Uterus (tissue), 2 donors: ENCODE measurements around the gene ACTN1.

Experiments used
- POLR2A ChIP-seq, 2 donors: fragments of 450-650 bp; IDR thresholded peaks; one replicate each; pipeline ENCODE4 v1.6.1; 2016; ENCODE audit warnings: antibody characterized with exemption in 2 of 2, mild to moderate bottlenecking in 1 of 2, moderate library complexity in 1 of 2
- TF ChIP-seq, protein P1 (sequence below), 4 experiments: fragments of 200-600 bp in 2 of 4; fragments of 450-650 bp in 2 of 4; sonication (generic) in 2 of 4; IDR thresholded peaks; one replicate each; pipeline ENCODE4 v1.5.1; 2016 to 2019; ENCODE audit warnings: antibody characterized with exemption in 4 of 4, mild to moderate bottlenecking in 2 of 4, moderate library complexity in 1 of 4

DNA sequence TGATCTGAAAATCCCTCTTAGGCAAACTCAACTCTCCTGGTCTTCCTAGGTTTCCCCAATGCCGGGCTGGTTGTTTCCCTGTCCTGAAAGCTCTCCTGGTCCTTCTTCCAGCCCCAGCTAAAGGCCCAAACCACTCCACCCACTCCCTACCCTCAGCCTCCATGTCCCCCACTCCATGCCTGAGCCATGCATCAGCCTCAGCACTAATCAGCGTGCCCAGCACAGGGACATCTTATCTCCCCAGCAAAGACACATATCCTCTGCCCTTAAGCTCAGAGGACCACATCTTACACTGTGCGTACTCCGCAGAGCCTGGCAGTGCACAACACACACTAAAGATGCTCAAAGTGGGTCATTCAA, 25.9 kb downstream of the ACTN1 start:
- TF ChIP-seq POLR2A (IDR thresholded peaks at IDR 0.05) = no peak
- TF ChIP-seq, protein P1, sequence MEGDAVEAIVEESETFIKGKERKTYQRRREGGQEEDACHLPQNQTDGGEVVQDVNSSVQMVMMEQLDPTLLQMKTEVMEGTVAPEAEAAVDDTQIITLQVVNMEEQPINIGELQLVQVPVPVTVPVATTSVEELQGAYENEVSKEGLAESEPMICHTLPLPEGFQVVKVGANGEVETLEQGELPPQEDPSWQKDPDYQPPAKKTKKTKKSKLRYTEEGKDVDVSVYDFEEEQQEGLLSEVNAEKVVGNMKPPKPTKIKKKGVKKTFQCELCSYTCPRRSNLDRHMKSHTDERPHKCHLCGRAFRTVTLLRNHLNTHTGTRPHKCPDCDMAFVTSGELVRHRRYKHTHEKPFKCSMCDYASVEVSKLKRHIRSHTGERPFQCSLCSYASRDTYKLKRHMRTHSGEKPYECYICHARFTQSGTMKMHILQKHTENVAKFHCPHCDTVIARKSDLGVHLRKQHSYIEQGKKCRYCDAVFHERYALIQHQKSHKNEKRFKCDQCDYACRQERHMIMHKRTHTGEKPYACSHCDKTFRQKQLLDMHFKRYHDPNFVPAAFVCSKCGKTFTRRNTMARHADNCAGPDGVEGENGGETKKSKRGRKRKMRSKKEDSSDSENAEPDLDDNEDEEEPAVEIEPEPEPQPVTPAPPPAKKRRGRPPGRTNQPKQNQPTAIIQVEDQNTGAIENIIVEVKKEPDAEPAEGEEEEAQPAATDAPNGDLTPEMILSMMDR (IDR thresholded peaks at IDR 0.05) = no peak
